GM12891 (cell line): ENCODE results near the gene FUT2.

Source experiments
- POLR2A ChIP-seq: IDR thresholded peaks from 2 replicates; pipeline ENCODE4 v1.6.1; 2011; ENCODE audit warnings: low read depth, low read length, control low read depth
- POLR2AphosphoS5 ChIP-seq: IDR thresholded peaks from 2 replicates; pipeline ENCODE4 v1.6.1; 2011; ENCODE audit warnings: low read depth, low read length, control low read depth

DNA sequence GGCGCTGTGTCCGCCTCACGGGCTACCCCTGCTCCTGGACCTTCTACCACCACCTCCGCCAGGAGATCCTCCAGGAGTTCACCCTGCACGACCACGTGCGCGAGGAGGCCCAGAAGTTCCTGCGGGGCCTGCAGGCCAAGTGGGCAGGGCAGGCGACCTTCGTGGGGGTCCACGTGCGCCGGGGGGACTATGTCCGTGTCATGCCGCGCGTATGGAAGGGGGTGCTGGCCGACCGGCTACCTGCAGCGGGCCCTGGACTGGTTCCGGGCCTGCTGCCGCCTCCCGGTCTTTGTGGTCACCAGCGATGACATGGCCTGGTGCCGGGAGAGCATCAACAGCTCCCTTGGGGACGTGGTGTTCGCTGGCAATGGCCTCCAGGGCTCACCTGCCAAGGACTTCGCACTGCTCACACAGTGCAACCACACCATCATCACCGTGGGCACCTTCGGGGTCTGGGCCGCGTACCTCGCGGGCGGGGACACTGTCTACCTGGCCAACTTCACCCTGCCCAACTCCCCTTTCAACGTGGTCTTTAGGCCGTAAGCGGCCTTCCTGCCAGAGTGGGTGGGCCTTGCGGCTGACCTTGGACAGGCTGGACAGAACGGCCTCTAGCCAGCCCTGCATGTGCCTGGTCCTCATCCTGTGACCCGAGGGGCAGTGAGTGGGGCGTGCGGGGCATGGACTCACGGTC is 15.2 kb upstream of the FUT2 start:
- no peak for TF ChIP-seq POLR2AphosphoS5
- TF ChIP-seq POLR2A, result no peak
